GM18511 (cell line): Measurements from ENCODE around the gene LNX1.

Source experiments
- ATAC-seq: cut with Tn5 transposase; IDR thresholded peaks from one replicate; pipeline ENCODE4 v1.9.1; 2021; ENCODE audit warnings: mild to moderate bottlenecking, moderate library complexity; ENCODE audit not compliant: unreplicated experiment

Gene LNX1

DNA sequence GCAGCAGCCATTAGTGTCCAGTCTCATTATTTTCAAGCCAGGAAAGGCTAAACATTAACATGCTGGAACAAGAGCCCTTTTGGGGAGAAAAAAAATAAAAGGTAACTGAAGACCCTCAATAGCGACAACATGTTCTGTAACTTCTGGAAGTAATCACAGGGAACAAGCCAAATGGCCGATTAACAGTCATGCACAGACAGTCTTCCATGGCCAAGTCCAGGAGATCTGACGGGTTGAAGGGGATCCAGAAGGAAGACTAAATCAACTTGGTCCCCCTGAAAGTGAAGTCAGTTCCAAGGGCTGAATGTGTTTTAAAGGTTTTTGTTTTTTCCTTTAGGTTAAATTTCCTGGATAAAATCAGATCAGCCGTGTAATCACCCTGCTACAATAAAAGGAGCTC is 52.5 kb downstream of the LNX1 start:
- no peak for ATAC-seq

DNA sequence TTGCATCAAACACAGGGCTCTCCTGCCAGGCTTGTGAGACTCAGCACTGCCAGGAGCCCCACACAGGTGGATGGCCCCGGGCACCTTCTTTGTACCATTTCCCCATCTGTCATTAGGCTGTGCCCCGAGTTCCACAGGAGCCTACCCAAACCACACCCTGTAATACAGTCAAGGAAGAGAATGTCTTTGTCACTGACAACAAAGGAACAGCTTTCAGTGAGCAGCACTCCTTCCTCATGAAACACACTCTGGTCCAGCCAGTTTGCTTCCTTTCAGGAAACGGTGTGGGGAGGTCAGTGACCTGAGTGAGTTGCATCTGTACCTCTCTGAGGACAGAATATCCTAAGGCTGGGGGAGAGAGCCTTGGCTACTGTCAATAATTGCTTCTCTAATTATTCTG is 53.7 kb downstream of the LNX1 start:
- ATAC-seq, result no peak

DNA sequence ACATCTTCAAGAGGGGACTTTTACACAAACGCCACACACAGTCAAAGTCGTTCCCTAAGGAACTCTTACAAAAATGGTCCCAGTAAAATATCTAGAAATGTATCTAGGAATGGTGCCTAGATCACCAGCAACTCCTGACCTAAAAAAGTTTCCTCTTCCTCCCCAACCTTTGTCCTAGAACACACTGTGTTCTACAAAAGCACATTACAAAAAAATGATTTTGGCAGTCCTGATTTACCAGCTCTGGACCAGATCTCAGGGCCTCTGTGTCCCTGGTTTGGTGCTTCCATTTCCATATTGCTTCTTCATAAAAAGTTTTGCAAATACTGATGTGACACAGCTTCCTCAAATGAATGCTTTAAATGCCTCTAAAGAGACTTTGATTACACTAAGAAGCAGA is 55.0 kb downstream of the LNX1 start:
- no peak for ATAC-seq

DNA sequence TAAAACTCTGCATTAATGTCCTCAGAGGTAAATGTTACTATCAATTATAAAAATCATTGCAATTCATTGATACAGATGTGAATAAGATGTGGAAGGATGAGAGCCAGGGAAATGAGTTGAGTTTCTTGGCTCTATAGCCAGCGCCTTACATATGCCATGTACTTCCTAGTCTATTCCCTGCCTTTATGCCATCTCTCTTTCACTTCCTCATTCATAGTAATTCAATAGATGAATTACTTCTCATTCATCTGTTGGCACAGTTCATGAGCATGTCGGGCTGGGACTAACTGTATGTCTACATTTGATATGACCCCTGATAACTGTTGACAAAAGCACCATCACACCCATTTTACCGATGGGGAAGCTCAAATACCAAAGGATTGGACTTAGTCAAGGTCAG is 55.7 kb downstream of the LNX1 start:
- no peak for ATAC-seq

DNA sequence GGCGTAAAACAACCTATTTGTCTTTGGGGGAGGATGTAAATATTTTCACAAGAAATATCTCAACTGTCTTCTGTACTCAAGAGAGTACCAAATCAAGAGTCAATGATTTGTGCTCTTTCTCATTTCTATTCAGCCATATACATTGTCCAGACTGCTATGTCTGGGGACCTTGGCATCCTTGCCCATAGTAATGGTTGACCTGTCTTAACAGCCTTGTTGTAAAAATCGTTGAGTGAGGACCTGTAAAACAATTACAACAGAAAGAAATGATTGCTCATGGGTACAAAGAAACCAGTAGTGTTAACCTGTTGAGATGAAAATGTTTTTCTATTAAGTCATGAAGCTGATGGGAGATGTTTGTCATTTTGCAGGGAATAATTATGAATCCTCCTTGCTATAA is 56.6 kb downstream of the LNX1 start:
- no peak for ATAC-seq

DNA sequence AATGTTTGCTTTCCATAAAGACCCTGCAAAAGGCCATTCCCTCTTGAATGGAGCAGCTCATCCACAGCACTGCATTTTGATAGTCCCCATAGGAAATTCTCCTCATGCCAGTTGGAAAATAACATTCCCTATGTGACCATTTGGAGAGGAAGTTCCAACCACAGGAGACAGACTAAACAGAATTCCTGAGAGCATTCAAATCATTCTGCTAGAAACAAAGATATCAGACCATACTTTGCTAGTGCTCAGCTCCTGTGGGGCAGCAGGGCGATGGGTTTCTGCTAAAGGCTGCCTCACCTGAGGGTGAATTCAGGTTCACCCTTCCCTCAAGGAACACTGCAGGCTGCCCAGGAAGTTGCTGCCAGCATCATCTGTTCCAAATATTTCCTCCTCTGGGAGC is 58.8 kb downstream of the LNX1 start:
- ATAC-seq, result no peak

DNA sequence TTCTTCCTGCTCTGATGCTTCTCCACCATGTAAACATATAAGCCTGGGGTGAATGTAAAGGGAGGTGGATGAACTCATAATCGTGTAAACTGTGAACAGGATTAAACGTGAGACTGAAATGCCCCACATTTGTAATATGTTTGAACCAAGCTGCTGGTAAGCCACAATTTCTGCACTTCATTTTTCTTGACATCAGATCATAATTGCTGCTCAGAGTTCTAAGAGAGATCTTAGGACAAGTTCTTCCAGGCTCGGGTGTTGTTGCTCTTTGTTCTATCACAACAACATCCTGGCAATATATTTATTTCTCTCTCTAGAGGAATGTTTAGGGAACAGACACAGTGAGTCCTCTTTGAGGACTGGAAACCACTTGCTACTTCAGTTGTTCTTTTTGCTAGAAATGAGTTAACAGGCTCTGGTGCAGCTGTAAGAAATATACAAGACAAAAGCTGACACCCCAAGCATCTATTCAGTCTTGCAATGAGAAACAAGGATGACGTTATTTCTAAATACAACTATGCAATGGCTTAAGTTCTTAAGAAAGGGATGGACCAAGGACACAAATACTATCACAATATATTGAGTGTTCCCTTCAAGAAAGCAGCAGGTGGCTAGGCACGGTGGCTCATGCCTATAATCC is 59.6 kb downstream of the LNX1 start:
- ATAC-seq, result no peak

DNA sequence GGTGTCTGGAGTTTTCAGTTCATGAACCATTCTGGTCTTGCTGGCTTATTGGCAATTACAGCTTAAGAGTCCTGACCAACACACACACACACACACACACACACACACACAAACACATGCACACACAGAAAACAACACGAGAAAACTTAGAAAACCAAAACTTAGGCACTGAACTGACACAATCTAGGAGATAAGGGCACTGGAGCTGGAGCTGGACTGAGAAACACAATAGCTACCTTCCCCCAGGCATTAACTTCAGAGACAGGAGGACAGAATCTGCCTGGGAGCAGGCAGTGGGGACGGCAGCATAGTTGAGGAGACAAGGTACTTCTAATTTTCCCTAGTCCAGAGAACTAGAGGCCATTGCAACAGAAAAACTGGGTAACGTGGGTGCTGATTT is 62.3 kb downstream of the LNX1 start:
- ATAC-seq, result no peak

DNA sequence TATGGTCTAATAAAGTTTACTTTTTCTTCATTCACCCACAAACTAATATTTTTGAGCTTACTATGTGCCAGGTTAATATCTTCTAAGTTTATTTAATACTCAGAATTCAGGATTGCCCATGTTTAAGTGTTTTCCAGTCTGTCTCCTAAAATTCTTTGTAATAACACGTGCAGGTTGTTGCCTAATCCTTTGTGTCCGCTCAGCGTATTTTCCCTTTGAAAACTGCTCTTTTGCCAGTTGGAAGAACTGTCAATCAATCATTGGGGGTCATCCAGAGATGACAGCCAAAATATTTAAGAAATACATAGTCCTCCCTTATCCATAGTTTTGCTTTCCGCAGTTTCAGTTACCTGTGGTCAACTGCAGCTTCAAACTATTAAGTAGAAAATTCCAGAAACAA is 63.4 kb downstream of the LNX1 start:
- ATAC-seq, result no peak

DNA sequence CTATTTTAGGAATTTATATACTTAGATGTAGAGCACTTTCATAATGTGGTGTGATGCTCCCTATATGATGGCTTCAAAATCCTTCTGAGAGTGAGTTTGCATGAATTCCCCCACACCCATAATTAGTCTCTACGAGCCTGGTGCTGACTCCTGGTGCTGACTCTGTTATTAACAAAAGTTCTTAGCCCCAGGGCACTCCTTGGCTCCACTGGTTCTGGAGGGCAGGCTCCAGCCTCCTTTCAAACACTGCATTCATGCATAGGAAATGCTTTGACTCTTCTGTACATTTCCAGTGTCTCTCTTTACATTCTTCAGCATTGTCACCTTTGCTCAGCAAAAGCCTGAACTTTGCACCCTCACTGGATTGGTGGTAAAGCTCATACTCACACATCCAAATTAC is 64.0 kb downstream of the LNX1 start:
- ATAC-seq, result no peak

DNA sequence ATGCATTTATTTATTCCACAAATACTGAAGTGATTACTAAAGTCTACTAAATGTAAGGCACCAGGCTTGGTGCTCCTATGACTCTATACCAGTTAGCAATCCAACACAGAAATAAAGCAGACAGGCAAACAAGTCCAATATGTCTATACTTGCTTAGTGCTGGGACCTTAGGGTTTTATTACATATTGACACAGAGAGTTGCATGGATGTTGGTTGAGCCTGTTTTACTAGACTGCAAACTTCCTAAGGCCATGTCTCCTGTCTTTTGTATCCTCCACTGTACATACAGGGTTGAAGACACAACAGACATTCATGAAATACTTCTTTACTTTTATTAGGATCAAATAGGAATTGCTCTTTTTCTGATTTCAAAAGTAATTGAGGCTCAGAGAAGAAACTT is 69.0 kb downstream of the LNX1 start:
- no peak for ATAC-seq

DNA sequence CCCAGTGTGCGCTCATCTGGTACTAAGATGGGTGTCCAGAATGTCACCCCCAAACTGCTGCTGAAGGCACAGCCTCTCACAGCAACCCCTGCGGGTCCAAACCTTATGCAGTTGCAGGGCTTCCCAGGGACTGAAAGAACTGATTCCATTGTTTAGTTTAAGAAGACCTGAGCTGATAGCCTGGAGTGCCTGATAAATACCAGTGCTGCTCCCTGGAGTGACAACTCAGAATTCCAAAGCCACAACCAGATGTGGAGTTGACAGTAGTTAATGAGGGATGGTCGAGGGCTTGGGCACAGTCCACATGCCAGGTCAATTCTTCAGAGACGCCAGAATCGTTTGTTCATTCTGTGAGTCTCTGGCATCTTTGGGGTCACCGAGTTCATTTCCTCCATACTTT is 71.2 kb downstream of the LNX1 start:
- no peak for ATAC-seq

DNA sequence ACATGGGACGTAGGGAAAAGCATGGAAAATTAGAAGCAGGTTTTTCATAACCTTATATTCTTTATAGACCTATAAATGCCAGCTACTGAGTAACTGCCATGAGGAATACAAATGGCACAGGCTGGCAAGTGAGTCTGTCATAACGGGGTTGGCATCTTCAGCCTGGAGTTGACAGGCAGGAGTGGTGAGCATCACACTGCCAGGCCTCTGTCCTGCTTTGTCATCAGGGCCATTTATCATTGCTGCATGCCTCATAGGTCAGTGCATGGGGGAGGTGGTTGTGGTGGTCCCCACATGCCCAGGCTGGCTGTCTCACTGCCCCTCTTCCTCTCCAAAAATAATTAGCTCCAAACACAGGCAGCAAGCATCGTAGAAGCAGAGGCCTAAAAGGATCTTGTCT is 72.5 kb downstream of the LNX1 start:
- ATAC-seq, result no peak

DNA sequence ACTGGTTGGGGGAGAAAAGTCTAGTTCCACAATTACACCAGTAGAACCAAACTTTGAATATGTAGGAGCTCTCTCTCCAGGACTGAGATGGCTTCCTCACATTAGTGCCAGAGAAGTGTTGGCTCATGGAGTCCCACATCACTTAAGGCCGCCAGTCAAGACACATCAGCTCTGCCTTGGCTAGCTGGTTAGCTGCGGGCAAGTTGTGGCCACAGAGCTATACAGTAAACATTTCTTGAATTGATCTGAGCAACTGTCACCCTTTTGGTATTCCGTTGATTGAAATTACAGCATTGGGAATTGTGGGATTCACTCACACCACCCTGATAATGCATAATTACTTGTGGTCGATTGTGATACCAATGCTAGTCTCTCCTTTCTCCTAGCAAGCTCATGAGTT is 76.2 kb downstream of the LNX1 start:
- ATAC-seq, result no peak

DNA sequence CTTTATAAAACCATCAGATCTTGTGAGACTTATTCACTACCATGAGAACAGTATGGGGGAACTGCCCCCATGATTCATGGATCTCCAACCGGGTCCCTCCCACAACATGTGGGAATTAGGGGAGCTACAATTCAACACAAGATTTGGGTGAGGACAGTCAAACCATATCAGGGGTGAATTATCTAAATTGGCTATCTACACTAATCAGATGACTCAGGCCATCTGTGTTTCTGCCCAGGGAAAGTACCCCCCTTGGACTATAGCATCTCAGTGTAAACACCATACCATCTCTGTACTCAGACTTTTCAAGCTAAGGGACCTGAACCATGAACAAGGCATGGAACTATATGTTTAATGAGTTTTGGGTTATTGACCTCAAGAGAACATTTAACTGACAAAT is 76.8 kb downstream of the LNX1 start:
- no peak for ATAC-seq

DNA sequence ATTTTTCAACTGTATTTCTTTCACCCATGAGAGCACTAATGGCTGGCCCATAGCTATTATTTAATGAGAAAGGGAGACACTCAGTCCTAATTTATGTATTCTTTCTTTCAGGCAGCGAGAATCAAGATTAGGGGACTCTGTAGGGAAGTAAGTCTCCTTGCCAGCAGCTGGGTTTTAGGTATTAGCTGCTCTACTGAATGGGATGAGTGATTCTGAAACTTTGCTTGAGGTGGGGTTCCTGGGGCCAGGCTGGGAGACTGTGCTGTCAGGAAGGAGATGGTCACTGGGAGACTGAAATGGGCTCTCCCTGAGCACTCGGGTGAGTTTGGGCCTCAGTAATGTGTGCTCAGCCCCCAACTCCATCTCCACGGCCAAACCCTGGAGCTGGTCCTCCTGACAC is 78.7 kb downstream of the LNX1 start:
- no peak for ATAC-seq

DNA sequence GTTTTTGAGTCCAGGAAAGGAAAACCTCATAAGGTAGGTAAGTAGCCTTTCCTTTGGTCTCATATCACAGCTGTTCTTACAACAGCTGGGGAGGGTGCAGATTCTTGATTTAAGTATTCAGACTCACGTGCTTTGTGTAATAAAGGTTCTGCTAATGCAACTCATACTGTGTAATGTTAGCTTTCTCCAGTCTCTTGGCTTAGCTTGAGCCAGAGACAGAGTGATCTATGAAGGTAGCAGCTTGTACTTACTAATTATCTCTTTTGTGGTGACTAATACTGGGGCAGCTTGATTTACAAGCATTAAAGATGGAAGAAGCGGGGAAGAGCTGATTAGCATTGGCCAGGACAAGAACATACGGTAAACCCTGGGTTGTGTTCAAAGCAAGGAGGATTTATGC is 80.3 kb downstream of the LNX1 start:
- ATAC-seq, result no peak

DNA sequence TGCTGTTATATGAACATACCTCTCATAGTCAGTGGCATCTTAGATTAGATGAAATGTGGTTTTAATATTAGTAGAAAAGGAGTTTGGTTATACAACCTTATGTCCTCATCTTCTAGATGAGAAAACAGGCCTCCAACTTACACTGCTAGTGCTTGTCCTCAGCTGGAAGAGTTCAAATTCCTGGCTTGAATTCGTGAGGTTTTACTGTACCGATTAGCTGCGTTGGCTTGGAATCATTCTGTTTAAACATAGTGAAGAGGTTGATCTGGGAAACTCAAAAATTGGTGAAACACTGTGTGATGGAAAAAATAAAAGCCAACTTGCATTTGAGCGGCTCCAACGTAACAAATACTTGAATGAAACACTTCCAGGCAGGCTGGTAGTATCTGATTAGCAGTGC is 81.0 kb downstream of the LNX1 start:
- no peak for ATAC-seq

DNA sequence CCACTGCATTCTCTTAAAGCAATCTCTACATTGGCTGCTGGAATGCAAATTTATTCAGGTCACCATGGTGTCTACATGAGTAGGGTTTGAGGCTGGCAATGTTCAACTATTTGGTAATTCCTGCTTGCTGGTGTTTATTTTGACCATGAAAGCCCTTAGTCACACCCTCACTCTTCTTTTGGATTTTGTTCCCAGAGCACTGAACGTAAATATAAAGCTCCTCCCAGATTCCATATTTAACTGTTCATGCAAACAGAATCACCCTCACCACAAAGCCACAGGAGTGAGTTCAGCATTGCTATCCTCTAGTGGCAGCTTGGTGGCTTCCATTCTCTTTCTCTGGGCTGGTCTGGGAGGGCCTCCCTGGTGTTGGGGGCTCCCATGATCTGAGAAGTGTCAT is 82.8 kb downstream of the LNX1 start:
- ATAC-seq, result no peak

DNA sequence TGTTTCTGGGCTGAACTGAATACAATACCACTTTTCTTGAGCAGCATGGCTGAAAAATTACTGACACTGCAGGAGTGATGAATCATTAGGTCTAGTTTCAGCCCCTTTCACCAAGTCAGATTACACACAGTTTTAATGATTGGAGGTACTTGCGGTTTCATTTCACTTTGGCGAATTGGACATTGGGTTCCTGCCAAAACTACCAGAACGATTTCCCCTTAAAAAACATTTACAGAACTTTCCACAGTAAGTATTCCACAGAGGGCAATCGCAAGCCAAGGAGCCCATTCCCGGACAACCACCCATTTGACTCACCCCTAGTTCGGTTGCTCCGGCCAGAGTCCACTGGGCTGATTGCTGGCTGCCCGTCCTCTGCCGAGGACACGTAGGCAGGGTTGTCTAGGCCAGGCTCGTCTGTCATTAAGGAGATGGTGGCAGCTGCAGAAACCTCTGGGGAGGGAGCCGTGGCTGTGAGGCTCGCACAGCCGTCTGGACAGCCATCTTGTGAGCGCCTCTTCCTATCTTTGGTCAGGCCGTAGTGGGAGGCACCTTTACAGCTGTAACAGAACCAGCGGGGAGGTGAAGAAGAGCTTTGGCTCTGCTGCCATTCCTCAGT is 83.5 kb downstream of the LNX1 start:
- no peak for ATAC-seq

DNA sequence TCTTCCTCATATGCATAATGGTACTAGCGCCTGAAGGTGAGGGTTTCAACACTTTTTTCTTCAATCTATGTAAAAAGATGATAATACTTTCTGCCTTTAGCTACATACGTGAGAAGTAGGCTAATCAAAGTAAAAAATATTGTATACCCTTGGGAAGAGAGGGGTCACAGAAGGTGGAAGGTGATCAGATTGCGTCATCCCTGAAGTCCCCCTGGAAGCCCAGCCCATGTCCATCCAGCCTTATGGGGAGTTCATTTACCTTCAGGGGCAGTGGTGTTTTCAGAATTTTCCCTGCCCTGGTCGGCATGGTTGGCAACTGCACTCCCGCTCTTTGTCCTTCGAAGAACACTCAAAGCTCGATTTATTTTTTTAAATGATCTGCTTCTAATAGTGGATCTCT is 84.2 kb downstream of the LNX1 start:
- ATAC-seq, result no peak

DNA sequence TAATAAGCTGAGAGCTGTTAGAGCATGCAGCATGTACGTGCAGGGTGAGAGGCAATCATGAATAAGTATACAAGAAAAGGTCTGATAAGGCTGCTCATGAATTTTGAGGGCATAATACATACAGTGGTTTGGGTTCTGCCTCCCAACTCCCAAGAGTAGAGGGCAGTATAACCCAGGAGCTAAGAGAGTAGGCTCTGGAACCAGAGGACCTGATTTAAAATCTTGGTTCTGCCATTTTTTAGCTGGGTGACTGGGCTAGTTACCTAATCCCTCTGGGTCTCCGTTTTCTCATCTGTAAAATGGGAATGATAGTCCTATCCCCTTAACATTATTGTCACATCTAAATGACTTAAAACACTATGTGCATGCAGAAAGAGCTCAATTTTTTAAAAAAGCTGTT is 85.3 kb downstream of the LNX1 start:
- no peak for ATAC-seq

DNA sequence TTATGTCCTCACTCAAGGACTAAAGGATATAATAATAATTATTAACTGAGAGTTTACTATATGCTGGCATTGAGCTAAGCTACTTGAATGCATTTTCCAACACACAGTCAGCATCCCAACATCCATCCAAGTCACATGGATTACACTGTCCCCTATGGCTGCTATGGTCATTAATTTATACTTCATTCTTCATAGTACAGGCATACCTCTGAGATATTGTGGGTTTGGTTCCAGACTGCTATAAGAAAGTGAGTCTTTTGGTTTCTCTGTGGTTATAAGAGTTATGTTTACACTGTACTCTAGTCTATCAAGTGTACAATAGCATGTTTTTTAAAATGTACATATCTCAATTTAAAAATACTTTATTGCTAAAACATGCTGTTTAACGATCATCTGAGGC is 89.2 kb downstream of the LNX1 start:
- ATAC-seq, result no peak
